ENCODE measurements around the gene SLC30A9.

- no peak for TF ChIP-seq CTCF (IDR thresholded peaks at IDR 0.05)
- no peak for TF ChIP-seq SIN3A (IDR thresholded peaks at IDR 0.05; ENCODE audit: borderline replicate concordance, low read depth, low read length)
- no peak for TF ChIP-seq REST (IDR thresholded peaks at IDR 0.05; ENCODE audit: low read depth, low read length)
- TF ChIP-seq SMC3 (IDR thresholded peaks at IDR 0.05; ENCODE audit: low read depth, low read length), result no peak
- no peak for TF ChIP-seq EP300 (IDR thresholded peaks at IDR 0.05; ENCODE audit: borderline replicate concordance in 1 of 2, low read depth in 1 of 2, low read length in 1 of 2)
- TF ChIP-seq RAD21 (IDR thresholded peaks at IDR 0.05; ENCODE audit: low read length), result no peak
- no peak for TF ChIP-seq RXRA (IDR thresholded peaks at IDR 0.05; ENCODE audit: borderline replicate concordance, low read depth)
- TF ChIP-seq TAF1 (IDR thresholded peaks at IDR 0.05; ENCODE audit: borderline replicate concordance, low read depth, low read length), result no peak
- TF ChIP-seq JUND (IDR thresholded peaks at IDR 0.05), result no peak
- TF ChIP-seq EZH2phosphoT487 (IDR thresholded peaks at IDR 0.05; ENCODE audit: borderline replicate concordance, low read depth), result no peak
Measured at GRCh38 chr4:42136371-42136770, 146.0 kb downstream of the SLC30A9 start.

Data from SK-N-SH (cell line).